NCI-H2029 (cell line): Measurements from ENCODE around the gene N4BP3.

Experiments
- DNase-seq: peaks from one replicate; lab custom pipeline; 2025; lab: John Stamatoyannopoulos, UW

The N4BP3 gene

DNA sequence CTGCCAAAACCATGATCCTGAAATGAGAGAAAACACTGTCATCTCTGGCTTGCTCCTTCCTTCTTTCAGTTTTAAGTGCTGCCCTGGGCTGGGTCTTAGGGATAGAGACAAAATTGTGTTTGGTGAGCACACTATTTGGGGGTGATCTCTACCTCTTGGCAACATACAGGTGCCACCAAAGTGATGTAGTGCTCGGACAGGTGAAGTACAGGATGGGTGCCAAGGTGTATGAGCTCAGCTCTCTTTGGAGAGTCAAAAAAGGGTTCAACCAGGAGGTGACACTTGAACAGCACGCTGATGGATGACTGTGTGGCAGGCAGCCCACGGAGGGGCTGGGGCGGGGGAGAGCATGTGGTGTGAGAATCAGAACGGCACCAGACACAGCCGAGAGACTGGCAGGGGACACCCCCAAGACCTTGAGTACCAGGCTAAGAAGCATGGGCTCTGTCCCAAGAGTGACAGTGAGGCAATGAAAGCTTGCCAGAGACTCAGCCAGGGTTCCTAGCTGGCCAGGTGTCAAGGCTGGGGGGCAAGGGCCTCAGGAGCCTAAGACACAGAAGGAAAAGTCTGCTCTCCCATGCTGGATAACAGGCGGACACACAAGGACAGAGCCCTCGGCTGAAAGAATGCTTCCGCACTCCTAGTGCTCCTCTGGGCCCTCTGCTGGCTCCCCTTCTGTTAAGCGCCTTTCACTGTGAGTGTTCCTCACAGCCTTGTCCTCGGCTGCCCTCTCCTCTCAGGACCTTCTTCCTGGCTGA lies 37.8 kb downstream of the N4BP3 start:
- no peak for DNase-seq

DNA sequence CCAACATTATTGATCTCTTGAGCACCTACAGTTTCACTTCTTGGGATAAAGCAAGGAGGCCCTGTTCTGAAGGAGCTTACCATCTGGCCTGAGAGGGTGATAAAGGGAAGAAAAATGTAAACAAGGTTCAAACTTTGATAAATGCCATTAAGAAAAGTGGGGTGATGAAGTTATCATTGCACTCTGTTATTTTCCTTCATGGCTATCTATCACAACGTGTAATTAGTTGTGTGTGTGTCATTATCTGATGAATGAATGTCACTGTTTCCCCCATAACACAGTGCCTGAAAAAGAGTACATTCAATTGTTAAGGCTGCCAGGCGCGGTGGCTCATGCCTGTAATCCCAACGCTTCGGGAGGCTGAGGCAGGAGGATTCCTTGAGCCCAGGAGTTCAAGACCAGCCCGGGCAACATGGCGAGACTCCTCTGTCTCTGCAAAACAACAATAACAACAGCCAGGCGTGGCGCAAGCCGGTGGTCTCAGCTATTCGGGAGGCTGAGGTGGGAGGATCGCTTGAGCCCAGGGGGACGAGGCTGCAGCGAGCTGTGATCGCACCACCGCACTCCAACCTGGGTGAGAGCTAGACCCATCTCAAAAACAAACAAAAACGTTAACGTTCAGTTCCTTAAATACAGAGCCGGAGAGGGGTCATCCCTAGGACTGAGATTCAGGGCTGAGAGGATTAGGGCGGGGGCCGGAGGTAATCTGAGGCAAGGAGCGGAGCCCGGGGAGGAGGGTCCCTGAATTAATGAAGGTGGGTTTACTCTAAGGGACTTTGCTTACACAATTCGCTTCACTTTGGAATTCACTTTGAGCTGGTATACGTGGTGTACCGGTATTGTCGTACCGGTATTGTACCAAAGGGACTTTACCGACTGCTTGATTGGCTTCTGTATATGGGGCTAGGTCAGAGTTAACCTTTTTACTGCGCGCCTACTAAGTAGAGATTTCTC lies 39.4 kb downstream of the N4BP3 start:
- DNase-seq, result no peak

GRCh38 chr5:178153530-178154340 lies 40.4 kb downstream of the N4BP3 start, which contains the start of gene NHP2:
NHP2 (minus strand) TSS chr5:178153885; CDS start chr5:178153817, 68 bp downstream.
- DNase-seq, result peak; percentile 96

DNA sequence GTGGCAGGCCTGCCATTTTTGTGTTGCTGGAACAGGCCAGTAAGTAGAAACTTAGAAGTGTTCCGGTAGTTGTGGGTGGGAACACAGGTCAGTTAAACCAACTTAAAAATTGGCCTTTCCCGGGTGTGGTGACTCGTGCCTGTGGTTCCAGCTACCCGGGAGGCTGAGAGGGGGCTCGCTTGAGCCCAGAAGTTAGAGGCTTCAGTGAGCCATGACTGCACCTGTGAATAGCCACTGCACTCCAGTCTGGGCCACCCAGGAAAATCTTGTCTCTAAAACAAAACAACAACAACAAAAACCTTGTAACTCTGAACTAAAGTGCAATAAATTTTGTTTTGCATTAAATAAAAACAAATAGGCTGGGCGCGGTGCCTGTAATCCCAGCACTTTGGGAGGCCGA lies 41.7 kb downstream of the N4BP3 start:
- DNase-seq, result no peak

GRCh38 chr5:178160176-178160575 lies 46.8 kb downstream of the N4BP3 start:
- DNase-seq, result no peak

DNA sequence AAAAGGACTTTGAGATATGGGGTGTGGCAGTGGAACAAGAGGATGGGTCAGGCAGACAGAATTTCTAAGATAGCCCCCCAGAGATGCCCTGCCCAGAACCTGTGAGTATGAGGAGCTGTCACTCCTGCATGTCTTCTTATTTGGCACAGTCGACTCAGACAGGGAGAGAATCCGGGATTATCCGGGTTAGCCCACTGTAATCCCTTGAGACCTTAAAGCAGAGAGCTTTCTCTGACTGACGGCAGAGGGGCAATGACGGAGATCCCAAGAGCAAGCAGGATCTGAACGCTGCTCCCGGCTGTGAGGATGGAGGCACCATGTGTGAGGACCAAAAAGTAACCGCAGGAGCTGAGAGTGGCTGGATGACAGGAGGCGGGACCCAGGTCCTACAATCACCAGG lies 49.1 kb downstream of the N4BP3 start:
- DNase-seq, result no peak

DNA sequence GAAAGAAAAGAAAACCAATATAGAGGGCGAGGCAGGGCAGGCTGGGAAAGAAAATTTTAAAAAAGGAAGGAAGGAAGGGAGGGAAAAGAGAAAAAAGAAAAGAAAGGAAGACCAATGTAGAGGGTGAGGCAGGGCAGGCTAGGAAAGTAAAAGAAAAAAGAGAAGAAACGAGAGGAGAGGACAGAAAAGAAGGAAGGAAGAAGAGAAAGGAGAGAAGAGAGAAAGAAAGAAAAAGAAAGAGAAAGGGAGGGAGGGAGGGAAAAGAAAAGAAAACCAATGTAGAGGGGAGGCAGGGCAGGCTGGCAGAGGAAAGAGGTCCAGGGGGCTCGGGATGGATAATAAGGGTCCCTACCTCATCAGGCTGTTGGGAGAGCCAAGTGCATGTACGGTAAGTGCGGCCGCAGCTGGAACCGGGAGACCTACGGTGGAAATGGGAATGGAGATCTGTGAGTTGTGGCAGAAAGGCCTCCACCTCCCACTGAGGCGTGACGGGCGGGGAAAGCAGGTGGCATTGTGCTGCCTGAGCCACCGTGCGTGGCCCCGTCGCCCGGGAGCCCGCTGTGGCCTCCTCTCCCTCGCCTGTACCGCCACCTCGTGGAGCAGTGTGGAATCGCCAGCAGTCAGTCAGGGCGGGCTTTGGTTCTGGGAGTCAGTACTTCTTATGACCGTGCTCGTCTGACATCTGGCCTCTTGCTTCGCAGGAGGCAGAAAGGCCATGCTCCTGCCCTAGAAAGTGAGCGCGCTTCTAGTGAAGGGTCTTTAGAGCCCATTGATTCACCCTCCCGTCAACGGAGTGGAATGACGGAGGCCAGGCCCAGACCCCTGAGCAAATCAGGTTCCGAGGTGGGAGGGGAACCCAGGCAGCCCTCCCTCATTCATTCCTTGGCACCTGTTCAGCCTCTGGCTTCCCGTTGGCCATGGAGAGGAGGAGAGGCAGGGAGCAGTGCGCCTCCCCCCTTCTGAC lies 50.7 kb downstream of the N4BP3 start:
- DNase-seq, result peak; percentile 88

GRCh38 chr5:178165581-178165980 lies 52.2 kb downstream of the N4BP3 start:
- no peak for DNase-seq

DNA sequence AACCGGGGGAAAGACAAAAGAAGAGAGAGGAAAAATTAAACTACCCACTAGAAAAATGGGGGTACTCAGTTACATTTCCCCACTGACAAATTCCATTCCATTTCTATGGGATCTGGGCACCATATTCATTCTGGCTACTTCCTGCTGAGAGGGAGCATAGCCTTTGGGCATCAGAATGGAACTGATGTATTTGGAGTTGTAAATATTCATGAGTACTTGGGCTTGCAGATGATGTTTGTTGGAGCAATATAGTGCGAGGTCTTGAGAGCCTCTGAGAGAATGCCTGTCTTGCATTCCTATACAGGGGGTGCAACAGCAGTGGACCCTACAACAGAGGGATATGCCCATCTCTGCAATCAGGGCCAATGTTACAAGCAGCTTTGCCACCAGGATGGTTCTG lies 57.1 kb downstream of the N4BP3 start:
- DNase-seq, result no peak

GRCh38 chr5:178174456-178174855 lies 61.1 kb downstream of the N4BP3 start:
- no peak for DNase-seq
